Heart left ventricle (tissue), 13 donors: ENCODE results near the gene LTBP2.

Source experiments
- CTCF ChIP-seq, 12 donors: fragments of 200-600 bp; sonication (generic) in 4 of 12; IDR thresholded peaks; one replicate each; pipeline versions ENCODE4 v1.5.0 to v1.8.0; 2018 to 2022; ENCODE audit warnings: antibody characterized with exemption in 12 of 12, mild to moderate bottlenecking in 5 of 12
- POLR2A ChIP-seq, 2 donors: fragments of 450-650 bp; IDR thresholded peaks; one replicate each; pipeline ENCODE4 v1.6.1; 2017; ENCODE audit warnings: antibody characterized with exemption in 2 of 2, mild to moderate bottlenecking in 2 of 2, moderate library complexity in 2 of 2
- donor health status: ischemic (EF 13 %, LVEDD 7.1; RV severe dilation, severe dysfunction).
- donor health status: DM: no; HTN: yes; CAD: no.
- donor health status: DM: no; HTN: no; CAD: no.
- donor health status: ischemic (EF 25% LVEDD 6.9; RV normal size, moderate dysfunction).
- donor health status: ischemic (EF 25% LVEDD 5.7; RV mildly dilated, moderate dysfunction).
- donor health status: ischemic (EF 35%, LVEDD 5.7; RV mildly dilated, moderate dysfunction).
- donor health status: nonischemic (EF 11% LVEDD 7.7; RV severe dilation, severe dysfunction).
- donor health status: DM: yes; HTN: yes; CAD: no.
- donor health status: PGD.
- donor health status: ischemic (EF 29% LVEDD 5.4; RV normal size, mild dysfunction).
- donor health status: nonischemic (EF 23%, LVEDD 6.1; RV moderate dilation, normal function).

GRCh38 chr14:74571901-74572725 lies 39.9 kb downstream of the LTBP2 start:
- no peak for TF ChIP-seq POLR2A (IDR thresholded peaks at IDR 0.05)
- TF ChIP-seq CTCF (IDR thresholded peaks at IDR 0.05), result no peak
